Lung microvascular endothelial cell (primary cell): ENCODE results near the gene PTPRN2. TPM values are rescaled to one million over a fixed set of nuclear protein-coding genes. Genes with fewer than 3 reads are reported as not detected.

Experiments
- DNase-seq, 2 donors: peaks; one replicate each; pipeline versions ENCODE4 v3.0.0 to v3.0.0-alpha.2; 2010; ENCODE audit warnings: low read depth in 2 of 2
- total RNA-seq: library from RNA; depleted of rRNA; stranded (reverse); fragments of >200 nt; gene quantifications from 2 replicates; pipeline ENCODE4 v1.2.1, GENCODE V29; 2014

Gene PTPRN2
- total RNA-seq, 1 donor from 2014 or later = 4.6 TPM

GRCh38 chr7:157807510-157807909, 780.1 kb downstream of the PTPRN2 start:
- DNase-seq = no peak

GRCh38 chr7:157806711-157807110, 780.9 kb downstream of the PTPRN2 start:
- DNase-seq = no peak

- no peak for DNase-seq
Observed at GRCh38 chr7:157805713-157806112, 781.9 kb downstream of the PTPRN2 start.

- DNase-seq = no peak
Observed at GRCh38 chr7:157803906-157804305, 783.7 kb downstream of the PTPRN2 start.

GRCh38 chr7:157801971-157802675, 785.5 kb downstream of the PTPRN2 start:
- no peak for DNase-seq

GRCh38 chr7:157801113-157801512, 786.5 kb downstream of the PTPRN2 start:
- no peak for DNase-seq

GRCh38 chr7:157800281-157800680, 787.3 kb downstream of the PTPRN2 start:
- no peak for DNase-seq

- DNase-seq = no peak
Observed at GRCh38 chr7:157799076-157799685, 788.4 kb downstream of the PTPRN2 start.

- no peak for DNase-seq
Observed at GRCh38 chr7:157797361-157797760, 790.3 kb downstream of the PTPRN2 start.

GRCh38 chr7:157796846-157797245, 790.8 kb downstream of the PTPRN2 start:
- DNase-seq = no peak

GRCh38 chr7:157795643-157796042, 792.0 kb downstream of the PTPRN2 start:
- no peak for DNase-seq

GRCh38 chr7:157795199-157795598, 792.4 kb downstream of the PTPRN2 start:
- DNase-seq = no peak

- DNase-seq = no peak
Observed at GRCh38 chr7:157794746-157795065, 792.9 kb downstream of the PTPRN2 start.

GRCh38 chr7:157793973-157794745, 793.5 kb downstream of the PTPRN2 start:
- DNase-seq = no peak

GRCh38 chr7:157793087-157793353, 794.6 kb downstream of the PTPRN2 start:
- DNase-seq = no peak

GRCh38 chr7:157792241-157793086, 795.2 kb downstream of the PTPRN2 start:
- DNase-seq = no peak

- DNase-seq = no peak
Observed at GRCh38 chr7:157791666-157792065, 796.0 kb downstream of the PTPRN2 start.

- DNase-seq = no peak
Observed at GRCh38 chr7:157791261-157791660, 796.4 kb downstream of the PTPRN2 start.

GRCh38 chr7:157789942-157790341, 797.7 kb downstream of the PTPRN2 start:
- no peak for DNase-seq

- no peak for DNase-seq
Observed at GRCh38 chr7:157789094-157789493, 798.5 kb downstream of the PTPRN2 start.

GRCh38 chr7:157788573-157788972, 799.0 kb downstream of the PTPRN2 start:
- no peak for DNase-seq

- no peak for DNase-seq
Observed at GRCh38 chr7:157787275-157787701, 800.3 kb downstream of the PTPRN2 start.
